ENCODE measurements around the gene NME4. TPM values are rescaled to one million over a fixed set of nuclear protein-coding genes. Genes with fewer than 3 reads are reported as not detected.
A peak's percentile ranks its signal among the peaks of the same experiment; 100 is the strongest.

NME4 gene
- total and polyA plus RNA-seq, 10 of the 15 experiments (the other 5 are each of a cell fraction or from before 2014, with no cell fraction given), result 11.0 to 235 (median 97.7) TPM

DNA sequence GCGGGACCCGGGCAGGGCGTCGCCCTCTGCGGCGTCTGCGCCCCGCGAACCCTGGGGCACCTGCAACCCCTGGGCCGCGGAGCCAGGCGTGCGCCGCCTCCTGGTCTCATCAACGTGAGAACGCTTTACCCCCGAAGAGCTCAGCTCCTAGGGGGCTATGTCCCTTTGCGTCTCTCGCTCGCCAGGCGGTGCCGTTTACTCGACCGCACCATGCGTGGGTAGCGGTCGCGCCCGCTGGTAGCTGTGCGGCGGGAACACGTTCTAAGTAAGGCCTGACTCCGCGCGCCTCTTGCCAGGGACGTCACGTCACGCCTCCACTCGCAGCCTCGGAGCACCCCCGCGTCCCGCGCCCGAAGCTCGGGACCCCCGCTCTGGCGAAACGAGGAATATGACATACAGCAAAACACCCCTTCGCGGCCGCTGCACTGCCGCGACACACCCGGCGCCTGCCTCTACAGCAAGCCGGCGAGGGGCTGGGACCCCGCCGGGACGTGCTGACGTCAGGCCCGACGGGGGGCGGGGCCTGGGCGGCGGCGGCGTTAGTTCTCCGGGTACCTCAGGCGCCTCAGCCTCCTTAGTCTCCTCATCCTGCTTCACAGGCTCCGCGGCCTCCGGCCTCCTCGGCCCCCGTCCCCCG is 28.2 kb downstream of the NME4 start, which contains the start of gene RAB11FIP3 (continued):
- TF ChIP-seq, protein P1, sequence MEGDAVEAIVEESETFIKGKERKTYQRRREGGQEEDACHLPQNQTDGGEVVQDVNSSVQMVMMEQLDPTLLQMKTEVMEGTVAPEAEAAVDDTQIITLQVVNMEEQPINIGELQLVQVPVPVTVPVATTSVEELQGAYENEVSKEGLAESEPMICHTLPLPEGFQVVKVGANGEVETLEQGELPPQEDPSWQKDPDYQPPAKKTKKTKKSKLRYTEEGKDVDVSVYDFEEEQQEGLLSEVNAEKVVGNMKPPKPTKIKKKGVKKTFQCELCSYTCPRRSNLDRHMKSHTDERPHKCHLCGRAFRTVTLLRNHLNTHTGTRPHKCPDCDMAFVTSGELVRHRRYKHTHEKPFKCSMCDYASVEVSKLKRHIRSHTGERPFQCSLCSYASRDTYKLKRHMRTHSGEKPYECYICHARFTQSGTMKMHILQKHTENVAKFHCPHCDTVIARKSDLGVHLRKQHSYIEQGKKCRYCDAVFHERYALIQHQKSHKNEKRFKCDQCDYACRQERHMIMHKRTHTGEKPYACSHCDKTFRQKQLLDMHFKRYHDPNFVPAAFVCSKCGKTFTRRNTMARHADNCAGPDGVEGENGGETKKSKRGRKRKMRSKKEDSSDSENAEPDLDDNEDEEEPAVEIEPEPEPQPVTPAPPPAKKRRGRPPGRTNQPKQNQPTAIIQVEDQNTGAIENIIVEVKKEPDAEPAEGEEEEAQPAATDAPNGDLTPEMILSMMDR (IDR thresholded peaks at IDR 0.05 in 2 of 3, conservative IDR thresholded peaks at IDR 0.05 in 1 of 3; ENCODE audit: control insufficient read depth in 2 of 3, extremely low read depth in 1 of 3, insufficient read depth in 1 of 3, low read depth in 3 of 3, low read length in 3 of 3), result peak; percentile 14 to 19 (median 16); a peak in 3 of 6 replicates
- no peak for TF ChIP-seq ATF7 (IDR thresholded peaks at IDR 0.05; ENCODE audit: low read depth)
- peak; percentile 67 for TF ChIP-seq RUNX3 (IDR thresholded peaks at IDR 0.05; ENCODE audit: low read length)
- TF ChIP-seq, protein P2, sequence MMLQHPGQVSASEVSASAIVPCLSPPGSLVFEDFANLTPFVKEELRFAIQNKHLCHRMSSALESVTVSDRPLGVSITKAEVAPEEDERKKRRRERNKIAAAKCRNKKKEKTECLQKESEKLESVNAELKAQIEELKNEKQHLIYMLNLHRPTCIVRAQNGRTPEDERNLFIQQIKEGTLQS (IDR thresholded peaks at IDR 0.05; ENCODE audit: borderline replicate concordance, extremely low read depth, low read depth, low read length), result no peak
- peak; percentile 82 for TF ChIP-seq LARP7 (IDR thresholded peaks at IDR 0.05)
- peak; percentile 31 for TF ChIP-seq MYC (IDR thresholded peaks at IDR 0.05; ENCODE audit: insufficient read depth, insufficient read length, insufficient replicate concordance, low read length, severe bottlenecking)
- TF ChIP-seq, protein P3, sequence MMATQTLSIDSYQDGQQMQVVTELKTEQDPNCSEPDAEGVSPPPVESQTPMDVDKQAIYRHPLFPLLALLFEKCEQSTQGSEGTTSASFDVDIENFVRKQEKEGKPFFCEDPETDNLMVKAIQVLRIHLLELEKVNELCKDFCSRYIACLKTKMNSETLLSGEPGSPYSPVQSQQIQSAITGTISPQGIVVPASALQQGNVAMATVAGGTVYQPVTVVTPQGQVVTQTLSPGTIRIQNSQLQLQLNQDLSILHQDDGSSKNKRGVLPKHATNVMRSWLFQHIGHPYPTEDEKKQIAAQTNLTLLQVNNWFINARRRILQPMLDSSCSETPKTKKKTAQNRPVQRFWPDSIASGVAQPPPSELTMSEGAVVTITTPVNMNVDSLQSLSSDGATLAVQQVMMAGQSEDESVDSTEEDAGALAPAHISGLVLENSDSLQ (IDR thresholded peaks at IDR 0.05), result peak; percentile 36; the same call in 1 of the 2 replicates
- TF ChIP-seq CREB1 (IDR thresholded peaks at IDR 0.05; ENCODE audit: low read depth), result peak; percentile 87
- TF ChIP-seq ZNF207 (IDR thresholded peaks at IDR 0.05; ENCODE audit: borderline replicate concordance), result peak; percentile 87; the same call in 1 of the 2 replicates
- TF ChIP-seq, protein P4, sequence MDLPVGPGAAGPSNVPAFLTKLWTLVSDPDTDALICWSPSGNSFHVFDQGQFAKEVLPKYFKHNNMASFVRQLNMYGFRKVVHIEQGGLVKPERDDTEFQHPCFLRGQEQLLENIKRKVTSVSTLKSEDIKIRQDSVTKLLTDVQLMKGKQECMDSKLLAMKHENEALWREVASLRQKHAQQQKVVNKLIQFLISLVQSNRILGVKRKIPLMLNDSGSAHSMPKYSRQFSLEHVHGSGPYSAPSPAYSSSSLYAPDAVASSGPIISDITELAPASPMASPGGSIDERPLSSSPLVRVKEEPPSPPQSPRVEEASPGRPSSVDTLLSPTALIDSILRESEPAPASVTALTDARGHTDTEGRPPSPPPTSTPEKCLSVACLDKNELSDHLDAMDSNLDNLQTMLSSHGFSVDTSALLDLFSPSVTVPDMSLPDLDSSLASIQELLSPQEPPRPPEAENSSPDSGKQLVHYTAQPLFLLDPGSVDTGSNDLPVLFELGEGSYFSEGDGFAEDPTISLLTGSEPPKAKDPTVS (IDR thresholded peaks at IDR 0.05; ENCODE audit: low read depth, low read length), result no peak
- TF ChIP-seq, protein P5, sequence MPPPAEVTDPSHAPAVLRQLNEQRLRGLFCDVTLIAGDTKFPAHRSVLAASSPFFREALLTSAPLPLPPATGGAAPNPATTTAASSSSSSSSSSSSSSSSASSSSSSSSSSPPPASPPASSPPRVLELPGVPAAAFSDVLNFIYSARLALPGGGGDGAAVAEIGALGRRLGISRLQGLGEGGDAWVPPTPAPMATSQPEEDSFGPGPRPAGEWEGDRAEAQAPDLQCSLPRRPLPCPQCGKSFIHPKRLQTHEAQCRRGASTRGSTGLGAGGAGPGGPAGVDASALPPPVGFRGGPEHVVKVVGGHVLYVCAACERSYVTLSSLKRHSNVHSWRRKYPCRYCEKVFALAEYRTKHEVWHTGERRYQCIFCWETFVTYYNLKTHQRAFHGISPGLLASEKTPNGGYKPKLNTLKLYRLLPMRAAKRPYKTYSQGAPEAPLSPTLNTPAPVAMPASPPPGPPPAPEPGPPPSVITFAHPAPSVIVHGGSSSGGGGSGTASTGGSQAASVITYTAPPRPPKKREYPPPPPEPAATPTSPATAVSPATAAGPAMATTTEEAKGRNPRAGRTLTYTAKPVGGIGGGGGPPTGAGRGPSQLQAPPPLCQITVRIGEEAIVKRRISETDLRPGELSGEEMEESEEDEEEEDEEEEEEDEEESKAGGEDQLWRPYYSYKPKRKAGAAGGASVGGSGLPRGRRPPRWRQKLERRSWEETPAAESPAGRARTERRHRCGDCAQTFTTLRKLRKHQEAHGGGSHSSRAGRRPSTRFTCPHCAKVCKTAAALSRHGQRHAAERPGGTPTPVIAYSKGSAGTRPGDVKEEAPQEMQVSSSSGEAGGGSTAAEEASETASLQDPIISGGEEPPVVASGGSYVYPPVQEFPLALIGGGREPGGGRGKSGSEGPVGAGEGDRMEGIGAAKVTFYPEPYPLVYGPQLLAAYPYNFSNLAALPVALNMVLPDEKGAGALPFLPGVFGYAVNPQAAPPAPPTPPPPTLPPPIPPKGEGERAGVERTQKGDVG (CRISPR knock-in tag; IDR thresholded peaks at IDR 0.05), result no peak
- no peak for TF ChIP-seq EGR1 (IDR thresholded peaks at IDR 0.05; ENCODE audit: borderline replicate concordance in 1 of 2, low read depth in 2 of 2, low read length in 2 of 2)
- peak; percentile 67 for TF ChIP-seq DPF2 (IDR thresholded peaks at IDR 0.05)
- no peak for TF ChIP-seq MEF2A (IDR thresholded peaks at IDR 0.05; ENCODE audit: insufficient read depth, low read depth, low read length)
